C4-2B (cell line): ENCODE results near the gene TPR.

Source experiments
- CTCF ChIP-seq: fragments of 450-650 bp; conservative IDR thresholded peaks from 2 replicates; pipeline ENCODE4 v1.5.1; 2017; ENCODE audit warnings: mild to moderate bottlenecking
- ZFX ChIP-seq: fragments of 450-650 bp; IDR thresholded peaks from 2 replicates; pipeline ENCODE4 v1.6.1; 2017

- no peak for TF ChIP-seq CTCF
- TF ChIP-seq ZFX: no peak
Measured at GRCh38 chr1:186418503-186418902, 43.5 kb upstream of the TPR start.
